Urinary bladder (tissue), 4 donors: ENCODE measurements around the gene EPB41L4A. TPM values are rescaled to one million over a fixed set of nuclear protein-coding genes. Genes with fewer than 3 reads are reported as not detected.
A peak's percentile ranks its signal among the peaks of the same experiment; 100 is the strongest.
"Not testable (repeated sequence)": the region's sequence is repeated elsewhere in the genome, so short reads cannot be mapped to it uniquely, and the experiment has no call there.

Experiments
- DNase-seq: peaks from one replicate; pipeline ENCODE4 v3.0.0-alpha.2; 2015; ENCODE audit errors: extremely low spot score
- H3K27ac ChIP-seq: one replicate; pipeline ENCODE4 v1.5.1; 2013; ENCODE audit warnings: low read depth, mild to moderate bottlenecking, moderate library complexity
- H3K36me3 ChIP-seq: one replicate; pipeline ENCODE4 v1.6.1; 2013; ENCODE audit warnings: mild to moderate bottlenecking, moderate library complexity; ENCODE audit not compliant: insufficient read depth
- H3K4me1 ChIP-seq: one replicate; pipeline ENCODE4 v1.6.1; 2013; ENCODE audit warnings: mild to moderate bottlenecking, moderate library complexity; ENCODE audit not compliant: insufficient read depth
- H3K4me3 ChIP-seq: one replicate; pipeline ENCODE4 v1.5.1; 2013; ENCODE audit warnings: low read depth, low read length
- WGBS: extraction: QIAGEN DNeasy Blood & Tissue Kit; methylation state at CpG from one replicate; pipeline ENCODE4 v1.1.7; 2013; 5-methylcytosine and 5-hydroxymethylcytosine counted together
- polyA plus RNA-seq: library from polyadenylated mRNA; stranded (reverse); fragments of 200-250 nt; gene quantifications from one replicate; pipeline ENCODE4 v1.2.3, GENCODE V29; 2013
- total RNA-seq: library from RNA; depleted of rRNA; stranded (reverse); fragments of >200 nt; gene quantifications from one replicate; pipeline ENCODE4 v1.2.3, GENCODE V29; 2014
- donor health status: healthy with polysubstance abuse.
- donor health status: healthy.

The EPB41L4A gene, protein sequence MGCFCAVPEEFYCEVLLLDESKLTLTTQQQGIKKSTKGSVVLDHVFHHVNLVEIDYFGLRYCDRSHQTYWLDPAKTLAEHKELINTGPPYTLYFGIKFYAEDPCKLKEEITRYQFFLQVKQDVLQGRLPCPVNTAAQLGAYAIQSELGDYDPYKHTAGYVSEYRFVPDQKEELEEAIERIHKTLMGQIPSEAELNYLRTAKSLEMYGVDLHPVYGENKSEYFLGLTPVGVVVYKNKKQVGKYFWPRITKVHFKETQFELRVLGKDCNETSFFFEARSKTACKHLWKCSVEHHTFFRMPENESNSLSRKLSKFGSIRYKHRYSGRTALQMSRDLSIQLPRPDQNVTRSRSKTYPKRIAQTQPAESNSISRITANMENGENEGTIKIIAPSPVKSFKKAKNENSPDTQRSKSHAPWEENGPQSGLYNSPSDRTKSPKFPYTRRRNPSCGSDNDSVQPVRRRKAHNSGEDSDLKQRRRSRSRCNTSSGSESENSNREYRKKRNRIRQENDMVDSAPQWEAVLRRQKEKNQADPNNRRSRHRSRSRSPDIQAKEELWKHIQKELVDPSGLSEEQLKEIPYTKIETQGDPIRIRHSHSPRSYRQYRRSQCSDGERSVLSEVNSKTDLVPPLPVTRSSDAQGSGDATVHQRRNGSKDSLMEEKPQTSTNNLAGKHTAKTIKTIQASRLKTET
- total RNA-seq: 49.4 TPM
- 5.0 TPM for polyA plus RNA-seq

DNA sequence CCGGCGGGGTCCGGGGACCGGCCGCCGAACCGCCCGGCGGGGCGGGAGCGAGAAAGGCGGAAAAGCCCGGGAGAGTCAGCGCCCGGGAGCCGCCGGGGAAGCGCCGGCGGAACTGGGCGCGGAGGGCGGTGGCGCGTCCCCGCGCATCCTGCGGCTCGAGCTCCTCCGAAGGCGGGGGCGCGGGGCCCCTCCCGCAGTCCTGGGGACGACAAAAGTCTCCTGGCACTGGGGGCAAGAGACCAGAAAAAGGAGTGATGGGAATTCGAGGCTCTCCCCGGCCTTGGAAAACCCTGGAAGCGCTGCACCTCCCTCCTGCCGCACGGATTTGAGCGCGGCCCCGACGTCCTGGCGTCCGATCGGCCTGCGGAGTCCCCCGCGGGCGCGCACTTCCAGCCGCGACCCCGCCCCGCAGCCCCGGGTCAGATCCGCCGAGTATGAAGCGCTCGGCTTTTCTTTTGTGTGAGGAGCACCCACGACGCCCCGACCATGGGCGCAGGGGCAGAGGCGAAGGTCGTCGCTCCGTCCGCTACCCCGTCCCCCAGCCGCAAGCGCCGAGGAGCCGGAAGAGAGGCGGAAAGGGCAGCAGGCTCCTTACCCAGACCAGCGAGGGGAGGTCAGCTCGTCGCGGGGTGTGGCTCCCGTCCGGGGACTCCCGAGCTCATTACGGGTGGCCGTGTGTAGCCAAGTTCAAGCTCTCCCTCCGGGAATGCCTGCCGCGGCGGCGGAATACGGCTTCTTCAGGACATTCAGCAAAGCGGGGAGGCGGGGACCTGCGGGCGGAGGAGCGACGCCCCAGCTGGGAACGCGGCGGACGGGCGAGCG is at the start of gene EPB41L4A:
Gene EPB41L4A (minus strand): TSS at position 114 of the 822 bp plus-strand sequence. CDS start 238 bp downstream, outside the sequence.
- Histone ChIP-seq H3K4me3 (peak within 1 kb of the TSS; percentile 88), H3K4me1 (no peaks in the 10 kb centered on the region), H3K36me3 (no peaks in the 10 kb centered on the region), H3K27ac (peak within 1 kb of the TSS; percentile 84)
- under 1% methylated on average over 103 of the region's 103 CpGs for WGBS
- no peak for DNase-seq

DNA sequence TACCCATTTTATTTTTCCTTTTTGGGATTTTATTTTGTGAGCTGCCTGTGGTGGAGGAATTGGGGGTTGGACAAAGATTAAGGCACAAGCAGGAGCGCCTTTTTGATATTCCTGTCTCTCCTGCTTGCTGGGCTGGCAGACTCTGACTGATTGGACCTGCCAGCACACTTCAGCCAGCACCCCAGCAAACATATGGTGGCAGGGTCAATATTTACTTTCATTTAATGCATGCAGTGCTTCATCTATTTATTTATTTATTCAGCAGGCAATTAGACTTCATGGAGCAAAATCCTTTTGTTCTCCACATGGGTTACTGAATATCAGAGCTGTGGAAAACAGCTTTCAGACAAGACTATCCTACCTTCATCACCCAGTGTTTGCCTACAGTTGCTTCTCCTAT is 48.4 kb upstream of the EPB41L4A start:
- no peaks in the 10 kb centered on the region for H3K36me3 ChIP-seq
- H3K27ac ChIP-seq: no peak overlapping the region
- WGBS: 83% methylated on average over 1 of the region's 1 CpG
- DNase-seq: no peak
- no peaks in the 10 kb centered on the region for H3K4me1 ChIP-seq
- no peak overlapping the region for H3K4me3 ChIP-seq

GRCh38 chr5:112466261-112466660 is 47.2 kb upstream of the EPB41L4A start:
- not testable (repeated sequence) for DNase-seq, H3K4me3 ChIP-seq, H3K4me1 ChIP-seq, H3K27ac ChIP-seq, H3K36me3 ChIP-seq
- WGBS: 92% methylated on average over 10 of the region's 10 CpGs

DNA sequence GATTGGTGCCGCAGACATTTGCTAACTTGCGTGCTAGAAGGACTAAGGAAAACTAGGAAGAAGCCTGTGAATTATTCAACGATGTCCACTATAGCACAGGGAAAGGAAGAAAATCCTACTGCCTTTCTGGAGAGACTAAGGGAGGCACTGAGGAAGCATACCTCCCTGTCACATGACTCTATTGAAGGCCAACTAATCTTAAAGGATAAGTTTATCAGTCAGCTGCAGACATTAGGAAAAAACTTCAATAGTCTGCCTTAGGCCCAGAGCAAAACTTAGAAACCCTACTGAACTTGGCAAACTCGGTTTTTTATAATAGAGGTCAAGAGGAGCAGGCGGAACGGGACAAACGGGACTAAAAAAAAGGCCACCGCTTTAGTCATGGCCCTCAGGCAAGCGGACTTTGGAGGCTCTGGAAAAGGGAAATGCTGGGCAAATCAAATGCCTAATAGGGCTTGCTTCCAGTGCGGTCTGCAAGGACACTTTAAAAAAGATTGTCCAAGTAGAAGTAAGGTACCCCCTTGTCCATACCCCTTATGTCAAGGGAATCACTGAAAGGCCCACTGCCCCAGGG is 28.2 kb upstream of the EPB41L4A start:
- H3K27ac ChIP-seq, H3K4me3 ChIP-seq, H3K36me3 ChIP-seq, H3K4me1 ChIP-seq, DNase-seq: not testable (repeated sequence)
- WGBS: 89% methylated on average over 10 of the region's 10 CpGs

GRCh38 chr5:112445626-112446350 is 26.7 kb upstream of the EPB41L4A start:
- no peak for DNase-seq
- no peaks in the 10 kb centered on the region for H3K4me1 ChIP-seq
- H3K27ac ChIP-seq: no peak overlapping the region
- 83% methylated on average over 6 of the region's 6 CpGs for WGBS
- H3K36me3 ChIP-seq: no peaks in the 10 kb centered on the region
- no peak overlapping the region for H3K4me3 ChIP-seq

- H3K4me1 ChIP-seq, H3K36me3 ChIP-seq, DNase-seq, H3K27ac ChIP-seq, H3K4me3 ChIP-seq: not testable (repeated sequence)
- WGBS: 82% methylated on average over 11 of the region's 12 CpGs
These were observed 24.9 kb upstream of the EPB41L4A start for GRCh38 chr5:112443932-112444331.

GRCh38 chr5:112440031-112440430 is 21.0 kb upstream of the EPB41L4A start:
- whole genome bisulfite sequencing: 71% methylated on average over 2 of the region's 2 CpGs

GRCh38 chr5:112436144-112436543 is 17.1 kb upstream of the EPB41L4A start:
- Histone ChIP-seq H3K4me1 (no peaks in the 10 kb centered on the region), H3K4me3 (no peak overlapping the region), H3K27ac (no peak overlapping the region), H3K36me3 (no peaks in the 10 kb centered on the region)
- DNase-seq: no peak
- WGBS: 62% methylated on average over 2 of the region's 2 CpGs

More at GRCh38 chr5:112440031-112440430, 21.0 kb upstream of the EPB41L4A start:
- DNase-seq: no peak
- Histone ChIP-seq H3K27ac (no peak overlapping the region), H3K36me3 (no peaks in the 10 kb centered on the region), H3K4me3 (no peak overlapping the region), H3K4me1 (no peaks in the 10 kb centered on the region)

- no peak overlapping the region for H3K27ac ChIP-seq
- DNase-seq: no peak
- 43% methylated on average over 1 of the region's 1 CpG for WGBS
- H3K4me3 ChIP-seq: no peak overlapping the region
- H3K4me1 ChIP-seq: no peaks in the 10 kb centered on the region
- no peaks in the 10 kb centered on the region for H3K36me3 ChIP-seq
These were observed 15.6 kb upstream of the EPB41L4A start for GRCh38 chr5:112434641-112435040.

- 89% methylated on average over 3 of the region's 3 CpGs for WGBS
- not testable (repeated sequence) for H3K4me1 ChIP-seq, H3K36me3 ChIP-seq, H3K27ac ChIP-seq, DNase-seq, H3K4me3 ChIP-seq
These were observed 7.1 kb upstream of the EPB41L4A start for GRCh38 chr5:112426202-112426601.

DNA sequence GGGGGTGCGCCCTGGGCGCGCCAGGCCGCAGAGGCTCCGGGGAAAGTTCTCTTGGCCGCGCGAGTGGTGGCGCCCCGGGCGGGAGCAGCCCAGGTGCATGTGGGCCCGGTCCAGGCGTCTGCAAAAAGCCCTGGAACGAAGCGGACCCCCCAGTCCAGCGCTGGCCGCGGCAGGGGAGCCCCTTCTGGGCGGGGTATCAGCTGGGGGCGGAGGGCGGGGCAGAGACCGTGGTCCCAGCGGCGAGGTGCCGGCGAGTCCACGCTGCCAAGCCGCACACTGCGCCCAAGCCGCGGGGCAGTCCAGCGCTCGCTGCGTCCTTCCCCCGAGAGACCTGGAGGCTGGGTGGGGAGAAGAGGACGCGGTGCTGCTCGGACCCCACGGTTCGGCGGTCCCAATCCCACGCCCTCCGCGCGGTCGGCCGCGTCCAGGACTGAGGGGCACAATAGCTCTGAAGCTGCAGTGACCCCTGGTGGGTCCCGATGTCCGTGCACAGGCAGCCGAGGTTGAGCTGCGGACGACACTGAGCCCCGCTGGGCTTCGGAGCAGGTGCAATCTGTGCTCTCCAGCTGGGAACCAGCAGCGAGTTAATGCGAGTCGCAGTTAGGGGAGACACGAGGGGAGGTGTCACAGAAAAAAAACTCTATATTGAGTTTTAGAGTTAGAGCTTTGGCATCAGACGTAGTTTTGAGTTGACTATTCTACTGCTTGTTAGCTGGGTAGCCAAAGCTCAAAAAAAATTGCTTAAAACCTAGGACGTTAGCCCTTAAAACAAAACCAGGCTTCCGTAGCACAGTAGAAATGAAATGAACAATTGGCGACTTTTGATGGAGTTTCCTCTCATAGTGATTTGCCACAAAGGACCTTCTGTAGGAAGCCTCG is 1.1 kb upstream of the EPB41L4A start:
- 3% methylated on average over 64 of the region's 64 CpGs for WGBS
- H3K4me3 ChIP-seq: peak overlapping the region; percentile 88
- H3K27ac ChIP-seq: peak overlapping the region; percentile 84
- no peaks in the 10 kb centered on the region for H3K4me1 ChIP-seq
- H3K36me3 ChIP-seq: no peaks in the 10 kb centered on the region
- peak; percentile 67 for DNase-seq

DNA sequence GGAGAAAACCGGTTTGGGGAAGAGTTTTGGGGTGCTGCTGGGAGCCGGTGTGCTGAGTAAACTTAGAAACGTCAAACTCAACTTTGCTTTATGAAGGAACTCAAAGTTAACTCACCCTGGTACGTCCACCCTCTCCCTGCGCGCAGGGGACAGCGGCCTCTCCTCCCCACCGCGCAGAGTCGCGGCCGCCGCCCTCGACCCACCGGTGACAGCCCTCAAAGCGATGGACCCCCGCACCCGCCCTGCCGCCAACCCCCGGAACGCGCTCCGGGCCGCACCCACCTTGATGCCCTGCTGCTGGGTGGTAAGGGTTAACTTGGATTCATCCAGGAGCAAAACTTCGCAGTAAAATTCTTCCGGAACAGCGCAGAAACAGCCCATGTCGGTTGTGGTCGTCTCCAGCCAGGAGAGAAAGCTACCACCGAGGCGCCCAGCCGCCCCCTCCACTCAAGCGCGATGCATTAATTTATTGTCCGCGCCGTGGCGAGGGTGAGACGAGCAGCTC is 366 bp downstream of the EPB41L4A start:
- no peak overlapping the region for H3K27ac ChIP-seq
- no peak for DNase-seq
- H3K4me3 ChIP-seq: peak overlapping the region; percentile 88
- H3K36me3 ChIP-seq: no peaks in the 10 kb centered on the region
- no peaks in the 10 kb centered on the region for H3K4me1 ChIP-seq
- under 1% methylated on average over 39 of the region's 39 CpGs for WGBS
